Measurements from ENCODE around the gene A2M. TPM values are rescaled to one million over a fixed set of nuclear protein-coding genes. Genes with fewer than 3 reads are reported as not detected.

The A2M gene
- total and polyA plus RNA-seq, 2 of the 13 experiments (the other 11 are each of a cell fraction or from before 2014, with no cell fraction given), result 2,807 to 6,551 TPM

DNA sequence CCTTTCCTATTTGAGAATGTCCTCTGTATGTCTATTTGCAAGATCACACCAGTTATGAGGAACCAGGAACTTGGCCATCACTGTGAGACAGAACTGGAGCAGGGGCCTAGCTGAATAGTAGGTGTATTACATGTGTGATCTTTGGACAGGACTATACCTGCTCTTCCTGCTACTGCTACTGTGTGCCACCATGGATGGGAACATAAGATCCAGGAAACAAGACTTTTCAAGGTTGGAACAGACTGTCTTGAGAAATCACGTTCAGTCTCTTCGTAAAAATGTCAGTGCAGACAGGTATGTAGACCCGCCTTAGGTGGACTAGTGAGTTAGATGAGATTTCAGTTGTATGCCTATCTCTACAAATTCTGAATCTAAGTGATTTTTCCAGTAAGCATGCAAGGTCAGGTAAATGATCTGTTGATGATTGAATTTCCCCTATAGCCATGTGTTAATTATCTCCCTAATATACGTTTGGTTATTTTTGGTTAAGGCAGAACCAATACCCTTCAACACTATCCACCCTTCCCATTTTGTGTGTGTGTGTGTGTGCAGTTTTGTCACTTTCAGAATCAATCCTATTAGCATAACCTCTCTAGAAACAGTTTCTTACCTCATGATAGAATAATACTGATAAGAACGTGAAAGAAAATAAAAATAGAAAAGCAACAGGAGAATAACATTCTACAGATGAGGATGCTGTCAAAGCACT, 7.1 kb downstream of the A2M start (continued):
- TF ChIP-seq, protein P1, sequence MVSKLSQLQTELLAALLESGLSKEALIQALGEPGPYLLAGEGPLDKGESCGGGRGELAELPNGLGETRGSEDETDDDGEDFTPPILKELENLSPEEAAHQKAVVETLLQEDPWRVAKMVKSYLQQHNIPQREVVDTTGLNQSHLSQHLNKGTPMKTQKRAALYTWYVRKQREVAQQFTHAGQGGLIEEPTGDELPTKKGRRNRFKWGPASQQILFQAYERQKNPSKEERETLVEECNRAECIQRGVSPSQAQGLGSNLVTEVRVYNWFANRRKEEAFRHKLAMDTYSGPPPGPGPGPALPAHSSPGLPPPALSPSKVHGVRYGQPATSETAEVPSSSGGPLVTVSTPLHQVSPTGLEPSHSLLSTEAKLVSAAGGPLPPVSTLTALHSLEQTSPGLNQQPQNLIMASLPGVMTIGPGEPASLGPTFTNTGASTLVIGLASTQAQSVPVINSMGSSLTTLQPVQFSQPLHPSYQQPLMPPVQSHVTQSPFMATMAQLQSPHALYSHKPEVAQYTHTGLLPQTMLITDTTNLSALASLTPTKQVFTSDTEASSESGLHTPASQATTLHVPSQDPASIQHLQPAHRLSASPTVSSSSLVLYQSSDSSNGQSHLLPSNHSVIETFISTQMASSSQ (IDR thresholded peaks at IDR 0.05; ENCODE audit: low read depth), result no peak
- TF ChIP-seq, protein P1 (CRISPR knock-in tag; IDR thresholded peaks at IDR 0.05; ENCODE audit: borderline replicate concordance), result no peak
- TF ChIP-seq, protein P2, sequence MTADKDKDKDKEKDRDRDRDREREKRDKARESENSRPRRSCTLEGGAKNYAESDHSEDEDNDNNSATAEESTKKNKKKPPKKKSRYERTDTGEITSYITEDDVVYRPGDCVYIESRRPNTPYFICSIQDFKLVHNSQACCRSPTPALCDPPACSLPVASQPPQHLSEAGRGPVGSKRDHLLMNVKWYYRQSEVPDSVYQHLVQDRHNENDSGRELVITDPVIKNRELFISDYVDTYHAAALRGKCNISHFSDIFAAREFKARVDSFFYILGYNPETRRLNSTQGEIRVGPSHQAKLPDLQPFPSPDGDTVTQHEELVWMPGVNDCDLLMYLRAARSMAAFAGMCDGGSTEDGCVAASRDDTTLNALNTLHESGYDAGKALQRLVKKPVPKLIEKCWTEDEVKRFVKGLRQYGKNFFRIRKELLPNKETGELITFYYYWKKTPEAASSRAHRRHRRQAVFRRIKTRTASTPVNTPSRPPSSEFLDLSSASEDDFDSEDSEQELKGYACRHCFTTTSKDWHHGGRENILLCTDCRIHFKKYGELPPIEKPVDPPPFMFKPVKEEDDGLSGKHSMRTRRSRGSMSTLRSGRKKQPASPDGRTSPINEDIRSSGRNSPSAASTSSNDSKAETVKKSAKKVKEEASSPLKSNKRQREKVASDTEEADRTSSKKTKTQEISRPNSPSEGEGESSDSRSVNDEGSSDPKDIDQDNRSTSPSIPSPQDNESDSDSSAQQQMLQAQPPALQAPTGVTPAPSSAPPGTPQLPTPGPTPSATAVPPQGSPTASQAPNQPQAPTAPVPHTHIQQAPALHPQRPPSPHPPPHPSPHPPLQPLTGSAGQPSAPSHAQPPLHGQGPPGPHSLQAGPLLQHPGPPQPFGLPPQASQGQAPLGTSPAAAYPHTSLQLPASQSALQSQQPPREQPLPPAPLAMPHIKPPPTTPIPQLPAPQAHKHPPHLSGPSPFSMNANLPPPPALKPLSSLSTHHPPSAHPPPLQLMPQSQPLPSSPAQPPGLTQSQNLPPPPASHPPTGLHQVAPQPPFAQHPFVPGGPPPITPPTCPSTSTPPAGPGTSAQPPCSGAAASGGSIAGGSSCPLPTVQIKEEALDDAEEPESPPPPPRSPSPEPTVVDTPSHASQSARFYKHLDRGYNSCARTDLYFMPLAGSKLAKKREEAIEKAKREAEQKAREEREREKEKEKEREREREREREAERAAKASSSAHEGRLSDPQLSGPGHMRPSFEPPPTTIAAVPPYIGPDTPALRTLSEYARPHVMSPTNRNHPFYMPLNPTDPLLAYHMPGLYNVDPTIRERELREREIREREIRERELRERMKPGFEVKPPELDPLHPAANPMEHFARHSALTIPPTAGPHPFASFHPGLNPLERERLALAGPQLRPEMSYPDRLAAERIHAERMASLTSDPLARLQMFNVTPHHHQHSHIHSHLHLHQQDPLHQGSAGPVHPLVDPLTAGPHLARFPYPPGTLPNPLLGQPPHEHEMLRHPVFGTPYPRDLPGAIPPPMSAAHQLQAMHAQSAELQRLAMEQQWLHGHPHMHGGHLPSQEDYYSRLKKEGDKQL (CRISPR knock-in tag; IDR thresholded peaks at IDR 0.05; ENCODE audit: low read depth), result no peak
- TF ChIP-seq ZNF30 (CRISPR knock-in tag; IDR thresholded peaks at IDR 0.05), result no peak
- no peak for TF ChIP-seq SNAI1 (CRISPR knock-in tag; IDR thresholded peaks at IDR 0.05; ENCODE audit: borderline replicate concordance)
- TF ChIP-seq SKIL (CRISPR knock-in tag; IDR thresholded peaks at IDR 0.05; ENCODE audit: borderline replicate concordance), result no peak
- TF ChIP-seq AGO2 (optimal IDR thresholded peaks at IDR 0.05; ENCODE audit: low read depth, low read length), result peak; percentile 95
- TF ChIP-seq TCF12 (IDR thresholded peaks at IDR 0.05), result no peak
- TF ChIP-seq TCF12 (CRISPR knock-in tag; IDR thresholded peaks at IDR 0.05), result no peak
- no peak for TF ChIP-seq MED13 (CRISPR knock-in tag; IDR thresholded peaks at IDR 0.05)
- TF ChIP-seq TARDBP (CRISPR knock-in tag; IDR thresholded peaks at IDR 0.05), result no peak
- TF ChIP-seq, protein P3, sequence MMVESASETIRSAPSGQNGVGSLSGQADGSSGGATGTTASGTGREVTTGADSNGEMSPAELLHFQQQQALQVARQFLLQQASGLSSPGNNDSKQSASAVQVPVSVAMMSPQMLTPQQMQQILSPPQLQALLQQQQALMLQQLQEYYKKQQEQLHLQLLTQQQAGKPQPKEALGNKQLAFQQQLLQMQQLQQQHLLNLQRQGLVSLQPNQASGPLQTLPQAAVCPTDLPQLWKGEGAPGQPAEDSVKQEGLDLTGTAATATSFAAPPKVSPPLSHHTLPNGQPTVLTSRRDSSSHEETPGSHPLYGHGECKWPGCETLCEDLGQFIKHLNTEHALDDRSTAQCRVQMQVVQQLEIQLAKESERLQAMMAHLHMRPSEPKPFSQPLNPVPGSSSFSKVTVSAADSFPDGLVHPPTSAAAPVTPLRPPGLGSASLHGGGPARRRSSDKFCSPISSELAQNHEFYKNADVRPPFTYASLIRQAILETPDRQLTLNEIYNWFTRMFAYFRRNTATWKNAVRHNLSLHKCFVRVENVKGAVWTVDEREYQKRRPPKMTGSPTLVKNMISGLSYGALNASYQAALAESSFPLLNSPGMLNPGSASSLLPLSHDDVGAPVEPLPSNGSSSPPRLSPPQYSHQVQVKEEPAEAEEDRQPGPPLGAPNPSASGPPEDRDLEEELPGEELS (CRISPR knock-in tag; IDR thresholded peaks at IDR 0.05), result no peak
- TF ChIP-seq RFX5 (IDR thresholded peaks at IDR 0.05; ENCODE audit: low read depth, low read length), result no peak
- TF ChIP-seq POLR2AphosphoS5 (IDR thresholded peaks at IDR 0.05; ENCODE audit: low read depth, low read length), result peak; percentile 55; the same call in 1 of the 2 replicates
- TF ChIP-seq CCDC6 (CRISPR knock-in tag; IDR thresholded peaks at IDR 0.05), result no peak
- TF ChIP-seq ZNF556 (CRISPR knock-in tag; IDR thresholded peaks at IDR 0.05; ENCODE audit: borderline replicate concordance), result no peak

All from HepG2 (cell line).